Endothelial cell of umbilical vein (primary cell): Measurements from ENCODE around the gene TMEM151A. TPM values are rescaled to one million over a fixed set of nuclear protein-coding genes. Genes with fewer than 3 reads are reported as not detected.

Experiments used
- BruUV-seq: library from RNA; stranded (reverse); fragments of 400-500 nt; replicated peaks from 2 replicates; lab custom pipeline; 2021; lab: Mats Ljungman, UMichigan
- CTCF ChIA-PET: fragments of 300-600, 350-600 bp; sonication (Branson Sonifier 250); formaldehyde crosslinking; loops from one replicate; lab custom pipeline; 2021; ENCODE audit warnings: antibody characterized with exemption, inconsistent platforms; lab: Charles Lee
- POLR2A ChIA-PET: fragments of 300-600, 350-600 bp; sonication (Branson Sonifier 250); formaldehyde crosslinking; loops from one replicate; lab custom pipeline; 2021; ENCODE audit warnings: antibody characterized with exemption, inconsistent platforms; lab: Charles Lee
- DNase-seq: peaks from one replicate; pipeline ENCODE4 v3.0.0-alpha.2; 2011; ENCODE audit warnings: low read depth, low spot score
- FAIRE-seq: peaks from 2 replicates; lab custom pipeline; 2011; peaks lifted over from hg19 to GRCh38; lab: Jason Lieb, UNC
- H2AFZ ChIP-seq: 2 replicates; pipeline ENCODE4 v1.6.0; 2012; ENCODE audit warnings: low read depth, low read length, control low read depth, inconsistent platforms
- H3K27ac ChIP-seq: 2 replicates; pipeline ENCODE4 v1.5.1; 2011; ENCODE audit warnings: low read depth, mild to moderate bottlenecking, control low read depth, low read length, moderate library complexity; ENCODE audit not compliant: insufficient read depth
- H3K27me3 ChIP-seq, 2 experiments: 2 replicates each; pipeline versions ENCODE4 v1.6.0 to v1.6.1; 2011; ENCODE audit warnings: low read length in 2 of 2, mixed read lengths in 1 of 2; ENCODE audit not compliant: control insufficient read depth in 2 of 2, insufficient read depth in 2 of 2
- H3K36me3 ChIP-seq, 2 experiments: 2 replicates in 1 of 2; 3 replicates in 1 of 2; pipeline ENCODE4 v1.5.1; 2011; ENCODE audit warnings: low read length in 2 of 2, mild to moderate bottlenecking in 1 of 2, moderate library complexity in 1 of 2; ENCODE audit not compliant: control insufficient read depth in 2 of 2, insufficient read depth in 2 of 2; ENCODE audit errors: extremely low read depth in 1 of 2
- H3K4me1 ChIP-seq: 3 replicates; pipeline ENCODE4 v1.5.1; 2011; ENCODE audit warnings: mild to moderate bottlenecking, low read length; ENCODE audit not compliant: control insufficient read depth, insufficient read depth; ENCODE audit errors: extremely low read depth
- H3K4me2 ChIP-seq: 2 replicates; pipeline ENCODE4 v1.6.1; 2011; ENCODE audit warnings: low read length, control low read depth, mixed read lengths; ENCODE audit not compliant: insufficient read depth
- H3K4me3 ChIP-seq, 3 experiments: fragments of 200-600 bp in 1 of 3; sonication (generic), shearing (Covaris generic) in 1 of 3; replicated peaks in 1 of 3; 2 replicates each; pipeline ENCODE4 v1.5.1; 2011 to 2016; ENCODE audit warnings: control low read depth in 3 of 3, low read length in 3 of 3, mild to moderate bottlenecking in 2 of 3, inconsistent platforms in 1 of 3, low read depth in 1 of 3, moderate library complexity in 1 of 3; ENCODE audit not compliant: insufficient read depth in 1 of 3
- H3K79me2 ChIP-seq: 2 replicates; pipeline ENCODE4 v1.6.0; 2012; ENCODE audit warnings: low read length, inconsistent platforms; ENCODE audit not compliant: control insufficient read depth, insufficient read depth
- H3K9ac ChIP-seq: replicated peaks from 2 replicates; pipeline ENCODE3; 2011; ENCODE audit warnings: low read length, control low read depth; ENCODE audit not compliant: insufficient read depth; ENCODE audit errors: extremely low read depth
- H3K9me1 ChIP-seq: replicated peaks from 3 replicates; pipeline ENCODE4 v1.6.0; 2011; ENCODE audit warnings: mild to moderate bottlenecking, low read length; ENCODE audit not compliant: control insufficient read depth, insufficient read depth; ENCODE audit errors: extremely low read depth
- H3K9me3 ChIP-seq: replicated peaks from 2 replicates; pipeline ENCODE4 v1.5.1; 2012; ENCODE audit warnings: low read length, inconsistent platforms; ENCODE audit not compliant: control insufficient read depth, insufficient read depth
- H4K20me1 ChIP-seq: replicated peaks from 2 replicates; pipeline ENCODE3; 2011; ENCODE audit warnings: mild to moderate bottlenecking, low read length; ENCODE audit not compliant: control insufficient read depth, insufficient read depth; ENCODE audit errors: extremely low read depth
- EZH2 ChIP-seq: IDR thresholded peaks from 2 replicates; pipeline ENCODE4 v1.6.1; 2012; ENCODE audit warnings: borderline replicate concordance, low read depth, mild to moderate bottlenecking, moderate library complexity, low read length, inconsistent platforms; ENCODE audit not compliant: severe bottlenecking
- FOS ChIP-seq: IDR thresholded peaks from 2 replicates; pipeline ENCODE4 v1.6.1; 2011; ENCODE audit warnings: mild to moderate bottlenecking, low read length, moderate library complexity, borderline replicate concordance; ENCODE audit not compliant: insufficient read depth
- GATA2 ChIP-seq: IDR thresholded peaks from 2 replicates; pipeline ENCODE4 v1.7.0; 2011; ENCODE audit warnings: low read depth, mild to moderate bottlenecking, moderate library complexity, mixed read lengths, low read length; ENCODE audit not compliant: insufficient read length, insufficient read depth
- JUN ChIP-seq: IDR thresholded peaks from 2 replicates; pipeline ENCODE4 v1.6.1; 2011; ENCODE audit warnings: borderline replicate concordance, low read depth; ENCODE audit not compliant: insufficient read length, insufficient read depth
- MYC ChIP-seq: IDR thresholded peaks from one replicate; pipeline ENCODE4 v1.6.1; 2011; ENCODE audit warnings: mild to moderate bottlenecking, low read depth, low read length
- POLR2A ChIP-seq: IDR thresholded peaks from 2 replicates; pipeline ENCODE4 v1.6.1; 2012; ENCODE audit warnings: low read depth, mild to moderate bottlenecking, control low read depth, low read length
- POLR2AphosphoS5 ChIP-seq: IDR thresholded peaks from 2 replicates; pipeline ENCODE4 v1.6.1; 2012; ENCODE audit warnings: low read depth, mild to moderate bottlenecking, control low read depth, low read length, moderate library complexity; ENCODE audit not compliant: insufficient read depth
- dilution Hi-C: fragments of 300-500 bp; cut with MboI; formaldehyde crosslinking; loops from one replicate; pipeline ENCODE4 v1.15.0; 2019; ENCODE audit warnings: low sequenced_read_pairs; ENCODE audit not compliant: extremely low pct_ligation_motif_present
- intact Hi-C: fragments of 100-400 bp; cut with micrococcal nuclease; formaldehyde crosslinking; loops from one replicate; pipeline ENCODE4 v1.10.0; 2022
- polyA plus RNA-seq, 4 experiments: library from polyadenylated mRNA; depleted of rRNA in 3 of 4; stranded (reverse) in 3 of 4; unstranded in 1 of 4; fragments of >200 nt; gene quantifications; 2 replicates each; pipeline versions ENCODE4 v1.2.1 to v1.2.3, GENCODE V29; 2011 to 2012; ENCODE audit warnings: missing spikeins in 1 of 4
- total RNA-seq: library from RNA; stranded (reverse); gene quantifications from 2 replicates; pipeline ENCODE4 v1.2.3, GENCODE V29; 2021
- TF ChIP-seq, protein P1 (sequence below), 2 donors: IDR thresholded peaks; 1 replicate in 1 of 2; 2 replicates in 1 of 2; pipeline ENCODE4 v1.5.1; 2011; ENCODE audit warnings: low read length in 2 of 2, mild to moderate bottlenecking in 2 of 2, moderate library complexity in 2 of 2, control low read depth in 1 of 2, inconsistent platforms in 1 of 2, low read depth in 1 of 2; ENCODE audit not compliant: insufficient read depth in 1 of 2; ENCODE audit errors: extremely low read depth in 1 of 2
- TF ChIP-seq, protein P2 (sequence below): IDR thresholded peaks from 2 replicates; pipeline ENCODE4 v1.6.1; 2011; ENCODE audit not compliant: insufficient read depth, insufficient read length

The TMEM151A gene
- total and polyA plus RNA-seq, 2 donors (not counting 3 experiments of a cell fraction or from before 2014, with no cell fraction given): not detected

DNA sequence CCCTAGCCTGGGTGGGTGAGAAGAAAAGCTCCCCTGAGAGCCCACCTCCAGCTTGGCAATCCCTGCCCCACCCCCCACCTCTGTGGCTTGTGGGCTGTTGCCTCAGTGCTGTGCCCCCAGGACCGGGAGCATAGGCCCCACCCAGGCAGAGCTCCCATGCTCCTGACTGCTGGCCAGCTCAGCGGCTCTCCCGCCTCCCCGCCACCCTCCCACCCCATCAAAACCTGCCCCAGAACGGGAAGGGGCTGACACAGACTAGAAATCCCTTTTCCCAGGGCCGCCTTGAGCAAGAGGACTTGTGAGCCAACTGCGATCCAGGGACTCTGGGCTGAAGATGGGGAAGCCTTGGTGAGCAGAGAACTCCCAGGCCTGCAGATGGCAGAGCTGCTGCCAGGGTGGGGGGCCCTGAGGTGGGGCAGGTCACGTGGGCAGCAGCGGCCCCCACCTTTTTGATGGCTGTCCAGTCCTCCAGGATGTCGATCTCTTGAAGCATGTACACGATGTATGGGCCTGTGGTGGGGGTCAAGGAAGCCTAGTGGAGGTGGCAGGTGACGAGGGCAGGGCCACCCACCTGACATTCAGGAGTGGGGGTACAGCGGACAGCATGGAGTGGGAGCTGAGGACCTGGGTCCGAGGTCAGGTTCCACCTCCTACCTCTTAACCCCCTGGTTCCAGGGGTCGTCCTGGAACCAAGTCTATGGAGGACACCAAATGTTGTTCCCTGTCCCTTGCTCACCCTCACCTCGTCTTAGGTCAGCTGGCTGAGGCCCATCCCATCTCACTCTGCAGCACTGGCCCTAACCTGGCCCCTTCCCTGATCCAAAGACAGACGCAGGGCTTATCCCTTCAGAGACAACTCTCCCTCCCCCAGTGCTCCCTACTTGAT, 46.8 kb downstream of the TMEM151A start:
- H3K9me3 ChIP-seq: no peaks in the 10 kb centered on the region
- H3K27me3 ChIP-seq: no peaks in the 10 kb centered on the region
- DNase-seq (no peak), FAIRE-seq (no peak)
- H3K79me2 ChIP-seq: peaks cover 6% of the 10 kb centered on the region
- POLR2A ChIA-PET: no interaction called here
- CTCF ChIA-PET: interaction anchor here (0.7 to 1.0 kb wide), 2 partner anchors 10 to 27 kb away, joined by 3 read pairs; no protein-coding TSS in a partner anchor
- no peak overlapping the region for H3K9ac ChIP-seq
- dilution Hi-C loops: no loop called here
- peaks cover 18% of the 10 kb centered on the region for H3K4me1 ChIP-seq
- intact Hi-C loops: no loop called here
- no peak overlapping the region for H3K4me3 ChIP-seq
- H3K27ac ChIP-seq: no peak overlapping the region
- no peak overlapping the region for H2AFZ ChIP-seq
- no peaks in the 10 kb centered on the region for H3K9me1 ChIP-seq
- H3K36me3 ChIP-seq: peaks cover 0 to 23% of the 10 kb centered on the region in 2 experiments
- no TSS peak for BruUV-seq
- H4K20me1 ChIP-seq: no peaks in the 10 kb centered on the region
- H3K4me2 ChIP-seq: no peak overlapping the region
- no peak for TF ChIP-seq FOS
- no peak for TF ChIP-seq EZH2
- TF ChIP-seq GATA2: no peak
- TF ChIP-seq, protein P1, sequence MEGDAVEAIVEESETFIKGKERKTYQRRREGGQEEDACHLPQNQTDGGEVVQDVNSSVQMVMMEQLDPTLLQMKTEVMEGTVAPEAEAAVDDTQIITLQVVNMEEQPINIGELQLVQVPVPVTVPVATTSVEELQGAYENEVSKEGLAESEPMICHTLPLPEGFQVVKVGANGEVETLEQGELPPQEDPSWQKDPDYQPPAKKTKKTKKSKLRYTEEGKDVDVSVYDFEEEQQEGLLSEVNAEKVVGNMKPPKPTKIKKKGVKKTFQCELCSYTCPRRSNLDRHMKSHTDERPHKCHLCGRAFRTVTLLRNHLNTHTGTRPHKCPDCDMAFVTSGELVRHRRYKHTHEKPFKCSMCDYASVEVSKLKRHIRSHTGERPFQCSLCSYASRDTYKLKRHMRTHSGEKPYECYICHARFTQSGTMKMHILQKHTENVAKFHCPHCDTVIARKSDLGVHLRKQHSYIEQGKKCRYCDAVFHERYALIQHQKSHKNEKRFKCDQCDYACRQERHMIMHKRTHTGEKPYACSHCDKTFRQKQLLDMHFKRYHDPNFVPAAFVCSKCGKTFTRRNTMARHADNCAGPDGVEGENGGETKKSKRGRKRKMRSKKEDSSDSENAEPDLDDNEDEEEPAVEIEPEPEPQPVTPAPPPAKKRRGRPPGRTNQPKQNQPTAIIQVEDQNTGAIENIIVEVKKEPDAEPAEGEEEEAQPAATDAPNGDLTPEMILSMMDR (IDR thresholded peaks at IDR 0.05; ENCODE audit: extremely low read depth in 1 of 2, insufficient read depth in 1 of 2, low read depth in 1 of 2, low read length in 2 of 2): no peak
- TF ChIP-seq POLR2AphosphoS5: no peak
- no peak for TF ChIP-seq POLR2A
- TF ChIP-seq, protein P2, sequence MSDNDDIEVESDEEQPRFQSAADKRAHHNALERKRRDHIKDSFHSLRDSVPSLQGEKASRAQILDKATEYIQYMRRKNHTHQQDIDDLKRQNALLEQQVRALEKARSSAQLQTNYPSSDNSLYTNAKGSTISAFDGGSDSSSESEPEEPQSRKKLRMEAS: no peak
- TF ChIP-seq JUN: no peak
- no peak for TF ChIP-seq MYC
